GM08714 (cell line): ENCODE data around the gene PEX3.
"Not testable (repeated sequence)": the region's sequence is repeated elsewhere in the genome, so short reads cannot be mapped to it uniquely, and the experiment has no call there.

Experiments
- H3K4me3 ChIP-seq: fragments of 200-500 bp; sonication (Bioruptor generic); 2 replicates; pipeline ENCODE4 v1.5.1; 2014; ENCODE audit warnings: mild to moderate bottlenecking, low read length, inconsistent platforms
- ZNF274 ChIP-seq: IDR thresholded peaks from 2 replicates; pipeline ENCODE4 v1.6.1; 2012; ENCODE audit warnings: mild to moderate bottlenecking, low read depth, low read length

PEX3 gene

DNA sequence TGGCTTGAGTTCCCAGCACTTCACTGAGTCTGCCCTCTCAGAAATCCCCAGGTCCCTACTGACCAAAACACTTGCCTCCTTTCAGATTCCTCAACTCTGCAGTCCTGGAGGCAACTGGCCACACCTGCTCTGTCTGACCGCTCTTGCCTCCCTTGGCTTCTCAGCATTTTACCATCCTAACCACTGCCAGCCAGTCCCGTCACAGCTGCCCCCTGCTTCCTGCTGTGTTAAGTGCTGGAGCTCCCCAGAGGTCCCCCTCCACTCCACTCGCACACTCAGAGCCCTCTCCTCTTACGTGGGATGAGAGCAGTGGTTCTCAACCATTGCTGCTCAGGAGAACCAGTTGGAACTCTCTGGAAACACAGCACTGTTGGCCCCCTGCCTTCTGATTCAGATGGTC, 20.6 kb upstream of the PEX3 start:
- TF ChIP-seq ZNF274: no peak
- H3K4me3 ChIP-seq: no peak overlapping the region

DNA sequence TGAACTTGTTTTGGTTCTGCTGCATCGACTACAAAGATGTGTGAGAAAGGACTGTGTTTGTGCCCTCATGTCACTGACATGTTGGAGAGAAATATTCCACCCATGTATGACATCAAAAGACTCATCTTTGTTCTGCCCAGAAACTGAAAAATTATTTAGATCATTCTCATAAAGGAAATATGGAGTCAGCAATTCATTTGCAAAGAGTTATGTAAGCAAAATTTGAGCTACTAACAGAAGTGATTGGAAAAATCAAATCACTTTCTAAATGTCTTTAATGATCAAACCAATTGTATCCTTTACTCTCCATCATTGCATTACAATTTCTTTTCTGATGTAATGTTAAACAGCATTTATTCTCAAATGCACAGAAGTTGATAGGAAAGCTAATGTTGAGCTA, 19.4 kb upstream of the PEX3 start:
- no peak for TF ChIP-seq ZNF274

DNA sequence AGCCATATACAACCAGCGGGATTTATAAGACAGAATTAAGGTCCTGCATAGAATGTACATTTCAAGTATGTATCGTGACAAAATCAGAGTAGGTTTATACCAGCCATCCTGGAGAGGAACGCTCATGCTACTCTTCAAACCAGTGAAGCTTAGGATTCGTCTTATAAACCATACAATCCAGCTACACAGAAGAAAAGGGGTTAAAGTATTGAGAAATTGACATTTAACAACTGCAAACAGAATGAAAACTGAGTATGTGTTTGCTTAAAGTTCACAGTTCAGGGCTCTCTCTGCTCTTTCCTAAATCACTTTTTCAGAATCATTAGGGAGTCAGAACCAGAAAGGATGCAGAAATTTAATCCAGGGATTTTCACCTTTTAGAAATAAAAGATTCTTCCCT, 18.0 kb upstream of the PEX3 start:
- no peak for TF ChIP-seq ZNF274
- H3K4me3 ChIP-seq: no peak overlapping the region

More for the DNA sequence above, 19.4 kb upstream of the PEX3 start:
- H3K4me3 ChIP-seq: no peak overlapping the region

DNA sequence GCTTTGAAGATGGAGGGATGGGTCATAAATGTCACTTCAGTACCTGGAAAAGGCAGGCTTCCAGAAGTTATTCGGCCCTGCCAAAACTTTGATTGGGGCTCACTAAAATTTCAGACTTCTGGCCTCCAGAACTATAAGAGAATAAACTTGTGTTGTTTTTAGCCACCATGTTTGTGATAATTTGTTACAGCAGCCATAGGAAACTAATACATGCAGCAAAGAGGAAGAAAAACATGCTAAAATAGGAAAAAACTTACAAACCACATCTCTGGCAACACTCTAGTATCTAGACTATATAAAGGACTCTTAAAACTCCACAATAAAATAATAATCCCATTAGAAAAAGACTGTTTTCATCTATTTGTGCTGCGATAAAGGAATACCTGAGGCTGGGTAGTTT, 9.6 kb upstream of the PEX3 start:
- no peak for TF ChIP-seq ZNF274
- no peak overlapping the region for H3K4me3 ChIP-seq

DNA sequence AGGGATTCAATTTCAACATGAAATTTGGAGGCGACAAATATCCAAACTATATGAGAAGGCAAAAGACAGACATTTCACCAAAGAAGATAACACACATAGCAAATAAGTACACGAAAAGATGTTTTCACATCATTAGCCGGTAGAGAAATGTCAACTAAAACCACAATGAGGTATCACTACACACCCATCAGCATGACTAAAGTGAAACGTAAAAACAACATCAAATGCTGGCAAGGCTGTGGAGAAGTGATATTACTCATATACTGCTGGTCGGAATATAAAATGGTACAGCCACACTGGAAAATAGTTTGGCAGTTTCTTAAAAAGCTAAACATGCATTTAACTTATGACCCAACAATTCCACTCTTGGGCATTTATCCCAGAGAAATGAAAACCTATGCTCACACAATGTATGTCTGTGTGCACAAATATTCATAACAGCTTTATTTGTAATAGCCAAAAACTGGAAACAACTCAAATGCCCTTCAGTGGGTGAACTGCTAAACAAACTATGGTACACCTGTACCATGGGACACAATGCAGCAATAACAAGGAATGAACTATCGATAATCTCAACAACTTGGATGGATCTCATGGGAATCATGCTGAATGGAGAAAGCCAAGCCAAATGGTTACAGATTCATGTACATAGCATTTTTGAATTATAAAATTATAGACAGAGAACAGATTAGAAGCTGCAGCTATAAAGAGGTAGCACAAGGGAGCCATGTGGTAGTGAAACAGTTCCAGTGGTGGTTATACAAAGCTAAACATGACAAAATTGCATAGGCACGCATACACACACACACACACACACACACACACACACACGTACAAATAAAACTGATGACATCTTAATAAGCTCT, 8.7 kb upstream of the PEX3 start:
- TF ChIP-seq ZNF274: no peak
- no peak overlapping the region for H3K4me3 ChIP-seq

DNA sequence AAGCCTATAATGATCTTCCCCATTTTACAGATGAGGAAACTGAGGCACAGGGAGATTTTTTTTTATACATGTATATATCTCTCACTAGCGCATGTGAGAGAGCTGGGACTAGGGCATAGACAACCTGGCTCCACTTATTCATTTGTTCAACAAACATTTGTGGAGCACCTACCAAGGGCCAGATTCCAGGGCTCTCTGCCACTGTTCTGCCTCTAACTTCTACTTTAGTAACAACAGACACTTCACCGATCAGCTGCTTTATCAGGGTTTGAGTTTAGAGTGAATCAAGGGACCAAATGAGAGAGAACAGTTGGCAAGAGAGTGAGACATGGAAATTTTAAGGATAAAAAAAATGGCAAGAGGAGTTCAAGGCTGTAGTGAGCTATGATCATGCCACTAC, 7.5 kb upstream of the PEX3 start:
- H3K4me3 ChIP-seq: no peak overlapping the region
- TF ChIP-seq ZNF274: no peak

DNA sequence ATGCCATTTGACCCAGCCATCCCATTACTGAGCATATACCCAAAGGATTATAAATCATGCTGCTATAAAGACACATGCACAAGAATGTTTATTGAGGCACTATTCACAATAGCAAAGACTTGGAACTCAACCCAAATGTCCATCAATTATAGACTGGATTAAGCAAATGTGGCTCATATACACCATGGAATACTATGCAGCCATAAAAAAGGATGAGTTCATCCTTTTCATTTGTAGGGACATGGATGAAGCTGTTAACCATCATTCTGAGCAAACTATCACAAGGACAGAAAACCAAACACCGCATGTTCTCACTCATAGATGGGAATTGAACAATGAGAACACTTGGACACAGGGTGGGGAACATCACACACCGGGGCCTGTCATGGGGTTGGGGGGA, 2.7 kb upstream of the PEX3 start:
- H3K4me3 ChIP-seq: not testable (repeated sequence)

DNA sequence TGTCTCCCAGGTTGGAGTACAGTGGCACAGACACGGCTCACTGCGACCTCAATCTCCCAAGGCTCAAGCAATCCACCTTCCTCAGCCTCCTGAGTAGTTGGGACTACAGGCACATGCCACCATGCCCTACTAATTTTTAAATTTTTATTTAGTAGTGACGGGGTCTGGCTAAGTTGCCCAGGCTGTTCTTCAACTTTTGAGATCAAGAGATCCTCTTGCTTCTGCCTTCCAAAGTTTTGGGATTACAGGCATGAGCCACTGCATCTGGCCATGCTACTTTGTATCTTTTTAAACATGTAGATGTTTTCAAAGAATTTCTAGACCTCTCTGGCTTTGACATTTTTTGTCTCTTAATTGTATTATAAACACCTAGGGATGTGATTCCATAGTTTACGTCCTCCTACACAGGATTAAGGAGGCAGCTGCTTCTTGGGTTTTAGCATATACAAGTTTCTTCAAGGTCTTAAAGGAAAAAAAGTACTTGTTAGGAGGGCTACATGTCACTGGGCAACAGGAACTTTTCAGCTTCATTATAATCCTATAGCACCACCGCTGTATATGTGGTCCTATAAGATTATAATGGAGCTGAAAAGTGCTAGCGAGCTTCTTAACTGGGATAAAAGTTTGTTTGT, 1.4 kb upstream of the PEX3 start:
- TF ChIP-seq ZNF274: no peak
- peak overlapping the region; percentile 75 for H3K4me3 ChIP-seq

DNA sequence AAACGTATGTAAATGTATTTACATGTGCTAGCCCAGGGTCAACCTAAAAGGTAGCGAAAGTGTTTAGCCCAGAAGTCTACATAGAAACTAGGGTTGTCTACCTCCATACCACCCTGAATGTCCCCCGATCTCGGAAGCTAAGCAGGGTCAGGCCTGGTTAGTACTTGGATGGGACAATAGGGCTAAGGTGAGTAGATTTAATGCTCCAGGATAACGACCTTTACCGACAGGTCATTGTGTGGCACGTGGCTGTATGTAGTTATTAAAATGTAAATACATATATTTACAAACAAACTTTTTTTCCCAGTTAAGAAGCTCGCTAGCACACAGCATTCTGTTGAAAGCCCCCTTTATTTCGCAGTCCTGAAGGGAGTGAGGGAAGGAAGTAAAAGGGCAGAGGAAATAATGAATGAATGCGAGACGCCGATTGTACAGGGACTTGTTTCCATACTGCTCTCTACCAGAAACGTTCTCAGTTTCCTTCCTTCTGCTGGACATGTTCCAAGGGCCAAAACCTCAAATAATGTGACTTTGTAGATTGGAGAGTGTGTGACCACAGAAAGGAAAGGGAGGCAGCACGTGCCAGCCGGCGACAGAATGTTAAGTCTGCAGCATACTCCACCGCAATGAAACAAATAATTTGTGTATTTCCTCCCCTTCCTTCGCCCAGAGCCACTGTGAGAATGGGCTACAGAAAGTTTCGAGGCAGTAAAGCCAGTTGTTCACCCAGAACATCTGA, 722 bp upstream of the PEX3 start:
- H3K4me3 ChIP-seq: peak overlapping the region; percentile 75
- no peak for TF ChIP-seq ZNF274

DNA sequence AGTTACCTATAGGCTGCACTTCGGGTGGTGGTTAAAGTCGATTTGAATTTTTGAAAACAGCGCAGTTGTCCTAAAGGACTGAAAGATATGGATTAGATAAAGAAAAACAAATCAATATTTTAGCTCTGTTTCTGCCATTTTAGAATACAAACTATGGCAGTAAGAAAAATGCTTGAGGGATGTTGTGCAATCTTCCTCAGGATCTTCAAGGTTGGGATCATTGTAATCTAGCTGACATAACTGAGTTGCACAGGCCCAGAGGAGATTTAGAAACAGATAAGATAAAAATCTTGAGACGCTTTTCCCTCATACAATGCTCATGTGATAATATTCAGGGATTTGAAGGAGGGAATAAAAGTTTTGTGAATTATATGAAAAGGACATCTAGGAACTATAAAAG, 926 bp downstream of the PEX3 start:
- TF ChIP-seq ZNF274: no peak
- H3K4me3 ChIP-seq: peak overlapping the region; percentile 75

DNA sequence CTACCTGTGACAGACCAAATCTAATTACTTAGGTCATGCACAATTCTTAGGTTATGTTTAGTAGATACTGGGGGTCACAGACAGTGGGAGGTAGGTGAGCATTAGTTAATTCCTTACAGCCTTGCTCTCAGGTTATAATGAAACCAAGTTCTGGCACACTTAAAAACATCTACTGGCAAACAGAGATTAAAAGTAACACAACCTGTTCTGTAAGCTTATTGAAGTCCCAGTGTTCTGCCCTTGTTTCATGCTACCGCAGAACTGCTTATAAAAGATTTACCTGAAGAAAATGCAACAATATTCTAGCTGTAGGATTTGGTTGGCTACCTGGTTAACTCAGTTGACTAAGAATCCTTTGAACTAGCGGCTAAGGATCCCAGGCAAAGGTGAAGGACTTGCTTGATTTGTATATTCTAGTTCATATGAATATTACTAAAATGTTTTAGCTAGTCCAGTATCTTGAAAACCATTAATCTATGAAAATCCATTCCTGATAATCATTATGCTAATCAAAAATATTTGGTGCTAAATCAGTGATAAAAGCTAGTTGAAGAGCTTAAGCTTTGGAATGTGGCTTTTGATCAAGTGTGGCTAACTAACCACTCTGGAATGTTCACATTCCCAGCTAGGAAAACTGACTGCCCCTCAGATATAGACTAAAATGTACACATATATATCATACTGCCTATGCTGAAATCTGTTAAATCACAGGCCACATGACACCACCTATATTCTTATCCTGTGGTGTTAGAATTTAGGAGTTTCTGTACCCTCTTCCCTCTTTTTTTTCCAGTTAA, 7.2 kb downstream of the PEX3 start:
- no peak for TF ChIP-seq ZNF274
- H3K4me3 ChIP-seq: no peak overlapping the region

DNA sequence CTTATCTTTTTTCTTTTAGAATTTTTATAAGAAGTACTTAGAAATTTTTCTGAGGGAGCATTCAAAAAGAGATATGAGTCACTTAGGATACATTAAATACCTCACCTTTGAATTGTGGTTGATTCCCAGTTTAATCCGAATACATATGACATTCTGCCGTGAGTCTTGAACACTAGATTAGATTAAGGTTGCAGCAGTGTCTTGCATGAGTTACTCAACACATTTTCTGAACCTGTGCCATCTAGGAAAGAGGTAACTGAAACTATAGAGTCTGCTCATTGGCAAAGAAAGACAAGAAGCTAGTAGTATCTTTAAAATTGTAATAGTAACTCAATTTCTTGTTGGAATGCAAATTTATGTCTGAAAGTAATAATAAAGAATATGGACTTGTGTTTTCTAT, 14.9 kb downstream of the PEX3 start:
- TF ChIP-seq ZNF274: no peak
- no peak overlapping the region for H3K4me3 ChIP-seq

DNA sequence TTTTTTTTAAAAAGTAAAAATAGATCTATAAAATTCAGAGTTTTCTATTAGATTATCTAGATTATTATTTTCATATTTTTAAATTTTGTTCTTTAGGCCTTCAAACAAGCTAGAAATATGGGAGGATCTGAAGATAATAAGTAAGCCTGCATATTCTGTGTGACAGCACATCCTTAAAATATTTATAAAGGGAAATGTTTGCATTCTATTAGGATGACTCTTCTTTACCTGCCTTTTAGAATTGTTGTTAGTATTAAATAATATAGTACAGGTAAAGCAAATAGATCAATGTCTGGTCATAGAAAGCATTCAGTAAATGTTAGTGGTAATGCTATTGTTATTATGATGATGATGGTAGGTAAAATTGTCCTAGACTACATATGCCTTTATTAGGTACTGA, 17.4 kb downstream of the PEX3 start:
- TF ChIP-seq ZNF274: no peak
- H3K4me3 ChIP-seq: no peak overlapping the region

DNA sequence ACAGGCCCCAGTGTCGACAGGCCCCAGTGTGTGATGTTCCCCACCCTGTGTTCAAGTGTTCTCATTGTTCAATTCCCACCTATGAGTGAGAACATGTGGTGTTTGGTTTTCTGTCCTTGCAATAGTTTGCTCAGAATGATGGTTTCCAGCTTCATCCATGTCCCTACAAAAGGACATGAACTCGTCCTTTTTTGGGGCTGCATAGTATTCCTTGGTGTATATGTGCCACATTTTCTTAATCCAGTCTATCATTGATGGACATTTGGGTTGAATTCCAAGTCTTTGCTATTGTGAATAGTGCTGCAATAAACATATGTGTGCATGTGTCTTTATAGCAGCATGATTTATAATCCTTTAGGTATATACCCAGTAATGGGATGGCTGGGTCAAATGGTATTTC, 18.2 kb downstream of the PEX3 start:
- not testable (repeated sequence) for H3K4me3 ChIP-seq

DNA sequence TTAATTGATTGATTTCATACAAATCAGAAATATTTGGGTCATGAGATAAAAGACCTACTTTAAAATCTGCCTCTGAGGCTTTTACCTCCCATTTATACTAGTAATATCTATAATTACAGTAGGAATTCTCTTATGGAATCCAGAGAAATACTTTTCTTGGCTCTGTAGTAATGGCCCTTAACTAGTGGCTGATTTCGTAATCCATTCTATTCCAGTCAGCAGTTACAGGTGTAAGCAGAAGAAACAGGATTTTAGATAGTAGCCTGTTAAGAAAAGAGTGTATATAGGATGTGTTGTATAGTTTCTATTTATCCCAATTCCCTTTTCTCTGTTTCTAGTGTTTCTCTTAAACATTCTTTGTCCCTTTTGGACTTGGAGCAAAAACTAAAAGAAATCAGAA, 21.2 kb downstream of the PEX3 start:
- H3K4me3 ChIP-seq: no peak overlapping the region
- TF ChIP-seq ZNF274: no peak
